Nephron progenitor cell (in vitro differentiated cells): ENCODE measurements around the gene GP2.

Experiments
- DNase-seq: peaks from one replicate; pipeline ENCODE4 v3.0.0; 2021
- H3K27ac Mint-ChIP-seq: 2 replicates; pipeline ENCODE4 v1.8.0; 2021; ENCODE audit warnings: mild to moderate bottlenecking, moderate library complexity, mixed read lengths
- H3K27me3 Mint-ChIP-seq: 2 replicates; pipeline ENCODE4 v1.8.0; 2021; ENCODE audit warnings: mild to moderate bottlenecking, low read depth, mixed read lengths; ENCODE audit not compliant: poor library complexity
- H3K36me3 Mint-ChIP-seq: 2 replicates; pipeline ENCODE4 v1.8.0; 2021; ENCODE audit warnings: low read depth, mixed read lengths
- H3K4me1 Mint-ChIP-seq: 2 replicates; pipeline ENCODE4 v1.8.0; 2021; ENCODE audit warnings: mixed read lengths
- H3K4me3 Mint-ChIP-seq: 2 replicates; pipeline ENCODE4 v1.8.0; 2021; ENCODE audit warnings: mild to moderate bottlenecking, moderate library complexity, mixed read lengths
- H3K9me3 Mint-ChIP-seq: 2 replicates; pipeline ENCODE4 v1.8.0; 2021; ENCODE audit warnings: mild to moderate bottlenecking, moderate library complexity, mixed read lengths
- TF ChIP-seq, protein P1 (sequence below): fragments of 200-600 bp; sonication (generic); IDR thresholded peaks from 2 replicates; pipeline ENCODE4 v1.5.0; 2021; ENCODE audit warnings: antibody characterized with exemption

Gene GP2

GRCh38 chr16:20308801-20309590 lies 18.3 kb downstream of the GP2 start:
- H3K27ac Mint-ChIP-seq: no peak overlapping the region
- H3K36me3 Mint-ChIP-seq: no peaks in the 10 kb centered on the region
- no peak for DNase-seq
- H3K27me3 Mint-ChIP-seq: peaks cover 2% of the 10 kb centered on the region
- TF ChIP-seq, protein P1, sequence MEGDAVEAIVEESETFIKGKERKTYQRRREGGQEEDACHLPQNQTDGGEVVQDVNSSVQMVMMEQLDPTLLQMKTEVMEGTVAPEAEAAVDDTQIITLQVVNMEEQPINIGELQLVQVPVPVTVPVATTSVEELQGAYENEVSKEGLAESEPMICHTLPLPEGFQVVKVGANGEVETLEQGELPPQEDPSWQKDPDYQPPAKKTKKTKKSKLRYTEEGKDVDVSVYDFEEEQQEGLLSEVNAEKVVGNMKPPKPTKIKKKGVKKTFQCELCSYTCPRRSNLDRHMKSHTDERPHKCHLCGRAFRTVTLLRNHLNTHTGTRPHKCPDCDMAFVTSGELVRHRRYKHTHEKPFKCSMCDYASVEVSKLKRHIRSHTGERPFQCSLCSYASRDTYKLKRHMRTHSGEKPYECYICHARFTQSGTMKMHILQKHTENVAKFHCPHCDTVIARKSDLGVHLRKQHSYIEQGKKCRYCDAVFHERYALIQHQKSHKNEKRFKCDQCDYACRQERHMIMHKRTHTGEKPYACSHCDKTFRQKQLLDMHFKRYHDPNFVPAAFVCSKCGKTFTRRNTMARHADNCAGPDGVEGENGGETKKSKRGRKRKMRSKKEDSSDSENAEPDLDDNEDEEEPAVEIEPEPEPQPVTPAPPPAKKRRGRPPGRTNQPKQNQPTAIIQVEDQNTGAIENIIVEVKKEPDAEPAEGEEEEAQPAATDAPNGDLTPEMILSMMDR: no peak
- no peak overlapping the region for H3K4me3 Mint-ChIP-seq
- no peaks in the 10 kb centered on the region for H3K4me1 Mint-ChIP-seq
- H3K9me3 Mint-ChIP-seq: no peaks in the 10 kb centered on the region

- H3K27me3 Mint-ChIP-seq: peaks cover 2% of the 10 kb centered on the region
These were observed 19.0 kb downstream of the GP2 start for GRCh38 chr16:20308266-20308665.

DNA sequence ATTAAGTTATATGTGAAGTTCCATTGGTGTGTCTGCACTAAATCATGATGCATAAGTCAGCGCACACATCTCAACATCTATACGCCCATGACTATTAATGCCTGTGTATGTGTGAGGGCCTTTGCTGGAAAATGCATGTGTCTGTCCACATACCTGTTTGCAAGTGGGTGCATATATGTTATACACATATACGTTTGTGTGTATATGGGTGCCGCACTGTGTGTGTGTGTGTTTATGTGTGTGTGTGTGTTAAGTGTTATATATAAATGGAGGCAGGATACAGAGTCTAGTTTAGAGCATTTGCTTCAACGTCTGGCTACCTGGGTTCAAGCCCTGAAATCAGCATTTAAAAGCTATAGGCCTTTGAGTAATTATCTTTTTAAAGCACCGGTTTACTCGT lies 19.5 kb downstream of the GP2 start:
- Mint-ChIP-seq H3K9me3 (no peaks in the 10 kb centered on the region), H3K27ac (no peak overlapping the region), H3K4me1 (no peaks in the 10 kb centered on the region), H3K36me3 (no peaks in the 10 kb centered on the region), H3K4me3 (no peak overlapping the region), H3K27me3 (peaks cover 2% of the 10 kb centered on the region)
- TF ChIP-seq, protein P1: no peak
- DNase-seq: no peak

More at GRCh38 chr16:20308266-20308665, 19.0 kb downstream of the GP2 start:
- Mint-ChIP-seq H3K4me3 (no peak overlapping the region), H3K27ac (no peak overlapping the region), H3K4me1 (no peaks in the 10 kb centered on the region), H3K36me3 (no peaks in the 10 kb centered on the region), H3K9me3 (no peaks in the 10 kb centered on the region)
- TF ChIP-seq, protein P1: no peak
- no peak for DNase-seq

- Mint-ChIP-seq H3K4me1 (no peaks in the 10 kb centered on the region), H3K27ac (no peak overlapping the region), H3K9me3 (no peaks in the 10 kb centered on the region), H3K27me3 (peaks cover 2% of the 10 kb centered on the region), H3K4me3 (no peak overlapping the region), H3K36me3 (no peaks in the 10 kb centered on the region)
- TF ChIP-seq, protein P1: no peak
- no peak for DNase-seq
These were observed 20.1 kb downstream of the GP2 start for GRCh38 chr16:20307240-20307671.

DNA sequence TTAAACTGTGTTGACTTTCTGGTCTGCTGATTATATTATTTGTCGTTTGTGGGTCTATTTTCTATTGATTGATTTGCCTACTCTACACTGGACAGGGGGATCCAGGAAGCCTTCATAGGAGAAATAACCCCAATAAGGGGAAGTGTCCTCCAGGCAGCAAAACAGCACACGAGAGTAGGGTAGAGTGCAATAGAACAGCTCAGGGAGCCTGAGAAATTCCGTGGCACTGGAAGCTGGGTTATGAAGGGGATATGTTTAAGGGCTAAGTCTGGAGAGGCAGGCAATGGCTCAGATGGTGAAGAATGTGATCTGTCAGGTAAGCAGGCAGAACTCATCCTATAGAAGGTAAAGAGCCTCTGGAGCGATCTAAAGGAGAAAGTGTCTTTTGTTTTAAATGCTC lies 20.9 kb downstream of the GP2 start:
- TF ChIP-seq, protein P1: no peak
- DNase-seq: no peak
- Mint-ChIP-seq H3K36me3 (no peaks in the 10 kb centered on the region), H3K27me3 (peaks cover 8% of the 10 kb centered on the region), H3K27ac (no peak overlapping the region), H3K4me3 (no peak overlapping the region), H3K9me3 (no peaks in the 10 kb centered on the region), H3K4me1 (no peaks in the 10 kb centered on the region)

GRCh38 chr16:20303012-20303411 lies 24.3 kb downstream of the GP2 start:
- H3K4me1 Mint-ChIP-seq: no peaks in the 10 kb centered on the region
- TF ChIP-seq, protein P1: no peak
- no peak overlapping the region for H3K4me3 Mint-ChIP-seq
- DNase-seq: no peak
- H3K27ac Mint-ChIP-seq: no peak overlapping the region
- H3K36me3 Mint-ChIP-seq: no peaks in the 10 kb centered on the region
- H3K27me3 Mint-ChIP-seq: peaks cover 12% of the 10 kb centered on the region
- H3K9me3 Mint-ChIP-seq: no peaks in the 10 kb centered on the region
